Activated naive CD4-positive, alpha-beta T cell treated with anti-CD3 and anti-CD28 coated beads, Interleukin-2, amount 10 ng/mL, durations not matched to agents 7 days and 5 days (primary cell): ENCODE measurements around the gene C9.
"Not testable (repeated sequence)": the region's sequence is repeated elsewhere in the genome, so short reads cannot be mapped to it uniquely, and the experiment has no call there.

ENCODE experiments used
- CTCF ChIA-PET: fragments of 350-600 bp; sonication (Branson Sonifier 250); formaldehyde crosslinking; loops from one replicate; lab custom pipeline; 2021; ENCODE audit warnings: antibody characterized with exemption; lab: Charles Lee
- DNase-seq: peaks from one replicate; pipeline ENCODE4 v3.0.0-alpha.2; 2020
- H3K27ac Mint-ChIP-seq: one replicate; pipeline ENCODE4 v1.8.0; 2021; ENCODE audit warnings: mild to moderate bottlenecking, moderate library complexity, mixed read lengths
- H3K27me3 Mint-ChIP-seq: one replicate; pipeline ENCODE4 v1.8.0; 2021; ENCODE audit warnings: mild to moderate bottlenecking, mixed read lengths
- H3K36me3 Mint-ChIP-seq: one replicate; pipeline ENCODE4 v1.8.0; 2021; ENCODE audit warnings: mixed read lengths
- H3K4me1 Mint-ChIP-seq: one replicate; pipeline ENCODE4 v1.8.0; 2021; ENCODE audit warnings: mixed read lengths
- H3K4me3 Mint-ChIP-seq: one replicate; pipeline ENCODE4 v1.8.0; 2021; ENCODE audit warnings: mild to moderate bottlenecking, moderate library complexity, mixed read lengths
- H3K9me3 Mint-ChIP-seq: one replicate; pipeline ENCODE4 v1.8.0; 2021; ENCODE audit warnings: mixed read lengths

Gene C9

DNA sequence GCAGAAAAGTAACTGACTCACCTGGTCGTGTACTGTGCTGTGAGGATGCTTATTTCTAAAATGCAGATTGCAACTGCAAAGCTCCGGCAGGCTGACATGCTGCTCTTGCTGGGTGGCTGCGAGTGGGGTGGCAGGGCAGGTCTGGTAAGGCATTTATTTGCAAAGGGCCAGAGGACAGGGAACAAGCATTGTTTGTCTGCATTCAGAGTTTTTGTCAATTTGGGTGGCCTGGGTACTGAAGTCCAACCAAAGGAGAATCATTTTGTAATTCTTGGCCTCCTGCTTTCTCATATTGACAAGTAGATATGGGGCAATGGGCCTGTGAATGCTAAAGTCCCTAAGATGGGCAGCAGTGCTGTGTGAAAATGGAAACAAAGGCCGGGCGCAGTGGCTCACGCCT, at the start of gene C9:
TSS of gene C9 (minus strand) at position 129 of the 400 bp plus-strand sequence. CDS start at position 98, 31 bp downstream.
- H3K4me3 Mint-ChIP-seq, result no peak within 1 kb of the TSS
- no peaks in the 10 kb centered on the region for H3K4me1 Mint-ChIP-seq
- H3K36me3 Mint-ChIP-seq, result no peaks in the 10 kb centered on the region
- no peak for DNase-seq
- H3K27me3 Mint-ChIP-seq, result no peaks in the 10 kb centered on the region
- H3K27ac Mint-ChIP-seq, result no peak within 1 kb of the TSS
- H3K9me3 Mint-ChIP-seq, result no peaks in the 10 kb centered on the region
- CTCF ChIA-PET, result no interaction called here

DNA sequence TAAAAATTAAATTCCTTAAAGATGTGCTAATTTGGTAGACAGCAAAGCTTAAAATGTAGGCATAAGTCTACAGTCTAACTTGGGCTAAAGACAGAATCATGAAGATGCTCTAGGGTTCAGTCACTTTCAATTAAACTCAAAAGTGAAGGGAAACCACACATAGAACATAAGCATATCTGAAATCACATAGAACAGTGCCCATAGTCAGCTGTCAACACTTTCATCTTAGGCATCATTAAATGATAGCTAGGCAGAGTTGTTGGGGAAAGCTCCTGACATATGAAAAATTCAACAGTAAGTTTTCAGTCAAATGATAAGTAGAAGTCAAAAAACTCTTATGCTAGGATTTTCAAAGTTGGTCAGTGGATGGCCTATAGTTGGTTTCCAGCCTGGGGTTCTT, 49.5 kb upstream of the C9 start:
- no peak for DNase-seq
- H3K9me3 Mint-ChIP-seq, result no peaks in the 10 kb centered on the region
- no peak overlapping the region for H3K27ac Mint-ChIP-seq
- H3K4me1 Mint-ChIP-seq, result no peaks in the 10 kb centered on the region
- no peaks in the 10 kb centered on the region for H3K27me3 Mint-ChIP-seq
- no peak overlapping the region for H3K4me3 Mint-ChIP-seq
- CTCF ChIA-PET, result no interaction called here
- H3K36me3 Mint-ChIP-seq, result no peaks in the 10 kb centered on the region

DNA sequence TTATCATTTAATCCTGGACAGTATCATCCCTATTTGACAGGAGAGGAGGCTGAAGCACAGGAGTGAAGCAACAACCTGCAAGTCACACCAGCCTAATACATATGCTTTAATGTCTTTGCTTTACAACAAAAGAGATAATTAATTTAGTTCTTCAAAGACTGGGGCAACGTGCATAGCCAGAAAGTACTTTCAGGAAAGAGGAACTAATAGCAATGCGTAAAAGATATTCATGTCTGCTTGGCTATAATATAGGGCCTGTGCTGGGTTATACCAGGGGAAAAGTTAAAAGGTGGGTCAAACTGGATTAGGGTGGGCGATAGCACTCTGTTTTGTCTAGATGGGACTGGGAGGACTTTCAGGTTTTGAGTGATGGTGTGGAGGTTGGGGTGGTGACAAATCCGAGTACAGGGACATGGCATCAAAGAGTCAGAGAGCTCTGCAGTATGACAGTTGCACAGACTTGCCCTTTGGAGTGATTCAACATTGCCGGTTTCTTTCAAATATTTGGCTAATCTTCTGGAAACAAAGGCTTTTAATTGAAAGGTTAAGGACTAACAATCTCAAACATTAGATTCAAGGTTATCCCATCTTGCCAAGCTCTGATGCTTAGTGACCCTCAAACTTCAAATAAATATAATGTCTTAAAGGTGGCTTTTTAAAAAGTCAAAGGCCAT, 48.6 kb upstream of the C9 start:
- DNase-seq, result no peak
- Mint-ChIP-seq H3K4me3 (no peak overlapping the region), H3K36me3 (no peaks in the 10 kb centered on the region), H3K4me1 (no peaks in the 10 kb centered on the region), H3K9me3 (no peaks in the 10 kb centered on the region), H3K27me3 (no peaks in the 10 kb centered on the region), H3K27ac (no peak overlapping the region)
- CTCF ChIA-PET, result no interaction called here

DNA sequence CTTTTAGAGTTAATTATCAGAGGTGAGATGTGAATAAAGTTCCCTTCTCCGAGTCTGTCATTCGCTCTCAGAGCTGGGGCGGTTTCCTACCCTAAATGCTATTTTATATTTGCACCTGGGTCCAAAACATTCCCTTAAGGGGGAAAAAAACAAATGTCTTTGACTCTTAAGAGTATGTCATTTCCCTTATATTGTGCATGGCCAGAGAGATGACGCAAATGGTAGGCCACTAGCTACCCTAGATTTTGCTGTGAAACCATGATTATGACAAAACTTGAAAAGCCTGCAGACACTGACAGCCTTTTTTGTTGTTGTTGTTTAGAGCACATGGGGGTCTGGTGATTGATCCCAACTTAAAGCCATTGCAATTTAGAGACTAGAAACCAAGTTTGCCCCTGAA, 47.7 kb upstream of the C9 start:
- no peak for DNase-seq
- H3K27me3 Mint-ChIP-seq, result no peaks in the 10 kb centered on the region
- H3K4me3 Mint-ChIP-seq, result no peak overlapping the region
- H3K4me1 Mint-ChIP-seq, result no peaks in the 10 kb centered on the region
- no peaks in the 10 kb centered on the region for H3K9me3 Mint-ChIP-seq
- CTCF ChIA-PET, result interaction anchor here (2.1 kb wide), 1 partner anchor 36 kb away, joined by 5 read pairs; no protein-coding TSS in a partner anchor
- no peak overlapping the region for H3K27ac Mint-ChIP-seq
- H3K36me3 Mint-ChIP-seq, result no peaks in the 10 kb centered on the region

DNA sequence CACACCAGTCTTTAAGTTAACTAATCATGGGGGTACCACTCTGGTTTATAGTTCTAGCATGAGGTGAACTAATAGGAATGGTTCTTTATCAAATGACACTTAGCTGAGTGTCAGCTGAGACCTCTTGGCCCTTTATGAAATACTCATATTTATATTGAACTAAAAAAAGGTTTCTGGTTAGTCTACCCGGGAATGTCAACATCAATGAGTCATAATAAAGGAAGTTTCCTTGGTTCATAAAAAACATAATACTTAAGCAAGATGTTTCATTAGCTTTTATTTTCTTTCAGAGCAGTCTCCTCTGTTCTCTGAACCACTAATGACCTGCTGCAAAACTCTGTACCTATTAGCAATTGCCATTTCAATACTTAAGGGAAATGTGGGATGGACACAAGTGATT, 46.8 kb upstream of the C9 start:
- H3K4me1 Mint-ChIP-seq, result no peaks in the 10 kb centered on the region
- H3K4me3 Mint-ChIP-seq, result no peak overlapping the region
- no peaks in the 10 kb centered on the region for H3K9me3 Mint-ChIP-seq
- H3K27me3 Mint-ChIP-seq, result peaks cover 4% of the 10 kb centered on the region
- CTCF ChIA-PET, result interaction anchor here (2.1 kb wide), 1 partner anchor 35 kb away, joined by 5 read pairs; no protein-coding TSS in a partner anchor
- no peak overlapping the region for H3K27ac Mint-ChIP-seq
- DNase-seq, result no peak
- no peaks in the 10 kb centered on the region for H3K36me3 Mint-ChIP-seq

DNA sequence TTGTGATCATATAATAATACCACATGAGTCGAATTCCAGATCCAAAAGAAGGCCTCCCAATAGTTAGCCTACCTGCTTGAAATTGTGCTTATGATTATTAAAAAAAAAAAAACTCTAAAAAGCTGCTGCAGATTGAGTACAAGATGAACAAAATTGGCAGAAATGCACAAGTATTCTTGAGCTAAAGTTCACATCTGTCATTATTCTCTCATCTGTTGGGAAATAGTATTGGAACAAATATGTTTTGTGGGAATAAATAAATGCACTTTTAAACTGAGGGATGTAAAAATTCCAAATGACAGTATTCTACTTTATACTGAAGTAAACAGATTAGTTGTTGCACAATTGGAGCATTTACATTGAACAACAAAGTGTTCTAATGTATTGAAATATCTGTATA, 44.7 kb upstream of the C9 start:
- H3K36me3 Mint-ChIP-seq, result no peaks in the 10 kb centered on the region

DNA sequence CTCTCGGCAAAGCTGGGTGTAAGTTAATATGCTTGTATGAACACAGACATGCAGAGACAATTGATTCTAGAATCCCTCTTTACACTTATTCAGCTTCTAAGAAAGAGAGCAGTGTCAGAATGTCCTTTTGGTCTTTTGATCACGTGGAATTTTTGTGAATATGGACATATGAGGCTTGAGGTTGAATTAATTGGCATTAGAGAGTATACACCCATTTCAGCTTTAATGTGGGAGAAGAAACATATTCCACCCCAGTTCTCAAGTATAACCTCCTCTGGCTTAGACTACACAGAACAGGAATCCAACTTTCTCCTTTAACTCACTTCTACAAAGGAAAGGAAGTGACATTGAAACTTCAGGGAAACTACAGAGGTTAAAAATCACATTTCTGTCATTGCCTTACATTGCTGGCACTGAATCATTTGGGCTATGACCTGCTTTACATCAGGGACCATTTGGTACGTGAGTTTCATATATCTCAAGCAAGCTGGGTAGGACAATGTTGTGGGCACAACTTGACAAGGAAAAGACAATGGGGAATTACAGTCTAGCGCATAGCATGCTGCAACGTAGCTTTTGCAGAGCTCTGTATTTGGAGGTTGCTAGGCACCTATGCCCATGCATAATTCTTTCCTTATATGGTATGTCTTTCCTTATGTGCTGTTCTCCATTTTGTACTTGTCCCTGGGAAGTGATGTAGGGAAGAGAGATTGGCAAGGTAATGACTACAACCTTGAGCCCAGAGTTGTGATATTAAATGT, 41.0 kb upstream of the C9 start:
- no peaks in the 10 kb centered on the region for H3K4me1 Mint-ChIP-seq
- H3K36me3 Mint-ChIP-seq, result no peaks in the 10 kb centered on the region
- no peaks in the 10 kb centered on the region for H3K9me3 Mint-ChIP-seq
- no peak overlapping the region for H3K27ac Mint-ChIP-seq
- DNase-seq, result no peak
- CTCF ChIA-PET, result interaction anchor here (1.2 kb wide), 1 partner anchor 29 kb away, joined by 3 read pairs; no protein-coding TSS in a partner anchor
- H3K27me3 Mint-ChIP-seq, result peaks cover 7% of the 10 kb centered on the region
- no peak overlapping the region for H3K4me3 Mint-ChIP-seq

More for the DNA sequence above, 44.7 kb upstream of the C9 start:
- no peak for DNase-seq
- Mint-ChIP-seq H3K9me3 (no peaks in the 10 kb centered on the region), H3K4me1 (no peaks in the 10 kb centered on the region), H3K27ac (no peak overlapping the region), H3K4me3 (no peak overlapping the region), H3K27me3 (peaks cover 7% of the 10 kb centered on the region)
- CTCF ChIA-PET, result no interaction called here

DNA sequence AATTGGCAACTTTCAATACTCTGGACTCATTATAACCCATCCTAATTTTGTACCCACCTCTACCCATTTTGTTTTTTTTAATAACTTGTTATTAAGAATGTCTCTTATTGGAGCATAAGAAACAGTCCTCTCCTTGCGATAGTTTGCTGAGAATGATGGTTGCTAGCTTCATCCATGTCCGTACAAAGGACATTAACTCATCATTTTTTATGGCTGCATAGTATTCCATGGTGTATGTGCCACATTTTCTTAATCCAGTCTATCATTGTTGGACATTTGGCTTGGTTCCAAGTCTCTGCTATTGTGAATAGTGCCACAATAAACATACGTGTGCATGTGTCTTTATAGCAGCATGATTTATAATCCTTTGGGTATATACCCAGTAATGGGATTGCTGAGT, 39.5 kb upstream of the C9 start:
- not testable (repeated sequence) for H3K27ac Mint-ChIP-seq, H3K4me1 Mint-ChIP-seq, H3K27me3 Mint-ChIP-seq, DNase-seq, H3K4me3 Mint-ChIP-seq, H3K36me3 Mint-ChIP-seq, H3K9me3 Mint-ChIP-seq
- CTCF ChIA-PET, result interaction anchor here (1.4 kb wide), 1 partner anchor 28 kb away, joined by 3 read pairs; no protein-coding TSS in a partner anchor

DNA sequence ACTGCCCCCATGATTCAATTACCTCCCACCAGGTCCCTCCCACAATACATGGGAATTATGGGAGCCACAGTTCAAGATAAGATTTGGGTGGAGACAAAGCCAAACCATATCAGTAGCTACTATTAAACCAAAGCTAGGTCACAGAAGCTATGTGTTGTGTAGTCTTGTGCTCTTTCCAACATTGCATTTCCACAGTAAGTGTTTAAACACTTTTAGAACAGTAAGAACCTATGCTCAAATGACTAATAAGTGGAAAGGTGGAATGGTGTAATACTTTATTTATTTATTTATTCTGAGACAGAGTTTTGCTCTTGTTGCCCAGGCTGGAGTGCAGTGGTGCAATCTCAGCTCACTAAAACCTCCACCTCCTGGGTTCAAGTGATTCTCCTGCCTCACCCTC, 37.8 kb upstream of the C9 start:
- not testable (repeated sequence) for H3K36me3 Mint-ChIP-seq, H3K27me3 Mint-ChIP-seq, H3K4me3 Mint-ChIP-seq, H3K4me1 Mint-ChIP-seq, H3K9me3 Mint-ChIP-seq, H3K27ac Mint-ChIP-seq, DNase-seq
- CTCF ChIA-PET, result interaction anchor here (1.0 kb wide), 1 partner anchor 22 kb away, joined by 4 read pairs; the partner anchor contains the start of gene DAB2

DNA sequence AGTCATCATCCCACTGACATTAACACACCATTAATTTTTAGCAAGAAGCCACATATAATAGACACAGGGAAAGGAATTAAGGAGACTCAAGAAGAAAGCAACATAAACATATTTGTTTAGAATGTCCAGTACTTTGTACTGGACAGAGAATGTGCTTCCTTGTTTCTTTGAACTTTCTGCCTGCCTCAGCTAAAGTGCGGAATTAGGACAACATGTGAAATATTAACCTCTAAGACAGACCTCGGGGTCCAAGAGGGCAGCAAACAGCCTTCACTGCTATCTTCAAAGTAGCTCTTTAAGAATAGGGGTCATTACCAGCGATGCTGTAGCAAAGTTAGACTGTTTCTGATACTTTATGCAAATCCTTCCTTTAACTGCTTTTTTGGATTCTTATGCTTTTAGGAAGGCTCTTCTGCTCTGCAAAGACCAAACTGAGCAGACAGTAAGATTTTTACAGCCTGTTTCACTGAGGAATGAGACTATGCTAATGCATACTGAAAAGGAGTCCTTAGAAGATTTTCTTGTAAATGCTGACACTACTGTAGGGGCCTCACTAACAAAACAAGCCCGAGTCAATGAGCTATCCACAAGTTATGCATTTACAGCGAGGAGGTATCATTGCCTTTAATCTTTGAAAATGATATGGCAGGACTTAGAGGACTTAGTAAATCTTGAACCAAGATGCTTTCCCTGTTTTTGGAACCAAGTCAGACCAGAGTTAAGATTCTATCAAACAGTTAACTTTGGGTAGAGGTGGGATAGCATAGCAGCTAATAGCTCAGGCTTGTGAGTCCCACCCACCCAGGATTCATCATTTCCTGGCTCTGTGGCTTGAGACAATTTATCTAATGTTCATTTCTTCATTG, 36.7 kb upstream of the C9 start:
- Mint-ChIP-seq H3K4me1 (no peaks in the 10 kb centered on the region), H3K9me3 (no peaks in the 10 kb centered on the region), H3K27ac (no peak overlapping the region), H3K36me3 (no peaks in the 10 kb centered on the region), H3K27me3 (peaks cover 2% of the 10 kb centered on the region), H3K4me3 (no peak overlapping the region)
- CTCF ChIA-PET, result interaction anchor here (1.0 to 1.3 kb wide), 2 partner anchors 24 to 25 kb away, joined by 3 to 4 read pairs; partner anchors contain the start of gene DAB2
- DNase-seq, result no peak

DNA sequence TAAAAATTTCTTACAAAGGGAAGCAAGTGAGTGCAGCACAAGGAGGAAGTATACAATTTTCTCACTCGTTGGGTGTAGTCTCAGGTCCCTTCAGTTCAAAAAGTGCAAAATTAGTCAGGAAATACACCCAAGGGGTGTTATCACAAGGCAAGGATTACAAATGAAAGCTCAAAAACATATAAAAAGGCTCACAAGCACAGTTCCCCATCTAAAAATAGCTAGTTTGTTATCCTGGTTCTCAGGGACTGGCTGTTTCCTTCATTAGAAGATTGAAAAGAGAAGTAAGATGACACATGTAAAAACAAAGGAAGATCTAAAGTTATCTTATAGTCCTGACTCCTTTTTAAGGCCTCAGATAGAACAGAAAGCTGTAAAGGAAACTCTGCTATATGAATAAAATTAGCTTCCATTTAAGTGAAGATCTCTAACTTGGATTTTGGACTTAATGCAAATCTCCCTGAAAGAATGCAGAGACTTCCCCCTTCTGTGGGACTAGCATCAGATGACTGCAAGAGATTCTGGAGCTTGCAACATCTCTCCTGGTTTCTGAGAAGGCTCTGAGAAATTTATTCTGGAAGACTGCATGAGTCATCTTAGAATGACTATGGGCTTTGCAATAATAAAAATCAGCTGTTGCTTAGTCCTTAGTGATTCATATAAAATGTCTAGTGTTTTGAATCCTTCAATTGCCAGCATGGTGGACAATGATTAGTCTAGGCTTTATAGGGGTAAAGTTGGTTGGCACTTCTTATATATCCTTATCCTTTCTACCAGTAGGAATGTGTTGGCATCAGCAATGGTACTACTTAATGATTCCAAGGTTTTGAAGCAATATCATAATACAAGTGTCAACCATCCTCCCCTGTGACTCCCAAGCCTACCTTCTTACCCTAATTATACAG, 35.1 kb upstream of the C9 start:
- Mint-ChIP-seq H3K36me3 (no peaks in the 10 kb centered on the region), H3K9me3 (no peaks in the 10 kb centered on the region), H3K27ac (no peak overlapping the region), H3K4me1 (no peaks in the 10 kb centered on the region), H3K4me3 (no peak overlapping the region), H3K27me3 (no peaks in the 10 kb centered on the region)
- CTCF ChIA-PET, result interaction anchor here (0.8 to 1.3 kb wide), 2 partner anchors 23 to 25 kb away, joined by 3 to 4 read pairs; no protein-coding TSS in a partner anchor
- DNase-seq, result no peak

DNA sequence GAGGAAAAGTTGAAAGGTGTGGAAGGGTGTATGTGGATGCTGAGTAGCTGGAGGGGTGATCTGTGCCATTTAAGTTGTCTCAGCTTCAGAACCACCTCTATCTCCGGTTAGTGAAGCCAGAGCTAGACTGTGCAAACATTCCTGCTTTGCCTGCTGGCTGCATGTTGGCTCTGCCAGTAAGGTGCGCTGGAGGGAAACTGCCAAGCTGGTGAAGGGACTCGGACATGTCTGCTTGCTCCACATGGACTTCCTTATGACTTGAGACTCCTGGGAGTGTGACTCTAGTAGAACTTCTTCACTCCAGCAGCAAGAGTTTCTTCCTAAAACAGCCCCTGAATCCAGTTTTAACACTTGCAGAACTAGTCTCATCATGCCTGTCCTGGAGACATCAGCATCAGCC, 32.5 kb upstream of the C9 start:
- CTCF ChIA-PET, result interaction anchor here (1.2 to 1.7 kb wide), 2 partner anchors 21 to 151 kb away, joined by 4 to 7 read pairs; no protein-coding TSS in a partner anchor
- Mint-ChIP-seq H3K4me3 (no peak overlapping the region), H3K4me1 (no peaks in the 10 kb centered on the region), H3K27me3 (no peaks in the 10 kb centered on the region), H3K9me3 (no peaks in the 10 kb centered on the region), H3K27ac (no peak overlapping the region), H3K36me3 (no peaks in the 10 kb centered on the region)
- no peak for DNase-seq

DNA sequence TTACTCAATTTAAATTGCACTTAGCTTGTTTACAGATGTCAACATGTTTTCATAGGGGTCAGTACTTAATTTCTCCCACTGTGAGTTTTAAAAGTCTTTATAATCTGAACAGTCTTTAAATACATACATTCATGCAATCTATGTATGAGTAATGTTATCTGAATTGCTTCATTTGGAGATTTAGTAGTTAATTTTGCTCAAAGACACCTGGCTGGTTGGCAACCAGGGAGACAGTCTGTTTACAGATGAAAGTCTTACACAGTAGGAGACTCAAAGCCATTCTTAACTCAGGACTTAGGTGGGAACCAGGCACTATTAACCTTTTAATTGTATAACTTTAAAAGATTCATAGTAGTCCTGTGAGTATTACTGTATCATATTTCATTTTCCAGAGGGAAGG, 31.2 kb upstream of the C9 start:
- no peaks in the 10 kb centered on the region for H3K9me3 Mint-ChIP-seq
- H3K4me3 Mint-ChIP-seq, result no peak overlapping the region
- DNase-seq, result no peak
- no peaks in the 10 kb centered on the region for H3K4me1 Mint-ChIP-seq
- CTCF ChIA-PET, result interaction anchor here (1.2 to 1.7 kb wide), 3 partner anchors 19 to 153 kb away, joined by 3 to 7 read pairs (median 4); no protein-coding TSS in a partner anchor
- H3K36me3 Mint-ChIP-seq, result no peaks in the 10 kb centered on the region
- no peaks in the 10 kb centered on the region for H3K27me3 Mint-ChIP-seq
- no peak overlapping the region for H3K27ac Mint-ChIP-seq
